Erythroblast (primary cell): Measurements from ENCODE around the gene SLC35F3.

Source experiments
- GATA1 ChIP-seq: IDR thresholded peaks from 2 replicates; pipeline ENCODE4 v1.6.1; 2011; ENCODE audit warnings: low read depth, mild to moderate bottlenecking, control low read depth, low read length, moderate library complexity
- POLR2A ChIP-seq: IDR thresholded peaks from 2 replicates; pipeline ENCODE4 v1.6.1; 2011; ENCODE audit warnings: mild to moderate bottlenecking, low read length

DNA sequence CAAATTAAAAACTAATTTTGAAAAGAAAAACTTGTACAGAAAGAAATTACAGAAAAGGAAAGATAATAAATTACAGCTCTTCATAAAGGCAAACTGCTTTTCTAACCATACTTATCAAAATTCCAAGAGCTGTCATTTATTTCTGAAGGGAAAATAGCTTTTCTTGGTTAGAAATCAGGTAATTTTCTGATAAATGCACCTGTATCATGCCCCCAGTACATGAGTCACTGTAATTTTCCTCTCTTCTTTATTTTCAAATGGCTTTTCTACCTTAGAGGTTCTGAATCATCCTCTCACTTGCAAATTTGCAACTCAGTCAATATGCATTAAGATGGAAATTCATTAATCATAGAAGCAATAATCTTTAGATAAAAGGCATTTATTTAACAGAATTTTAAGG lies 100.1 kb downstream of the SLC35F3 start:
- TF ChIP-seq POLR2A (no peak), GATA1 (no peak)
